Activated CD8-positive, alpha-beta memory T cell treated with anti-CD3 and anti-CD28 coated beads for 36 hours (primary cell): Measurements from ENCODE around the gene NVL. TPM values are rescaled to one million over a fixed set of nuclear protein-coding genes. Genes with fewer than 3 reads are reported as not detected.

ENCODE experiments used
- CTCF ChIA-PET: fragments of 350-600 bp; sonication (Branson Sonifier 250); formaldehyde crosslinking; loops from one replicate; lab custom pipeline; 2021; ENCODE audit warnings: antibody characterized with exemption; lab: Charles Lee
- POLR2A ChIA-PET: fragments of 350-600 bp; sonication (Branson Sonifier 250); formaldehyde crosslinking; loops from one replicate; lab custom pipeline; 2021; ENCODE audit warnings: antibody characterized with exemption; lab: Charles Lee
- total RNA-seq, 2 experiments: library from RNA; stranded (reverse); gene quantifications; one replicate each; pipeline ENCODE4 v1.2.3, GENCODE V29; 2021

NVL gene
- total RNA-seq, 2 experiments from 2014 or later: 47.4 to 48.3 TPM

GRCh38 chr1:224183591-224184312 is 146.2 kb downstream of the NVL start:
- ChIA-PET POLR2A (interaction anchor here (1.4 to 2.2 kb wide), 2 partner anchors 9 to 39 kb away, joined by 3 to 23 read pairs; no protein-coding TSS in a partner anchor), CTCF (interaction anchor here (1.5 kb wide), 1 partner anchor 68 kb away, joined by 4 read pairs; no protein-coding TSS in a partner anchor)

- CTCF ChIA-PET: interaction anchor here (1.5 to 2.0 kb wide), 2 partner anchors 10 to 67 kb away, joined by 4 to 5 read pairs; no protein-coding TSS in a partner anchor
- POLR2A ChIA-PET: interaction anchor here (0.6 to 2.2 kb wide), 5 partner anchors 9 to 180 kb away, joined by 3 to 23 read pairs (median 4); no protein-coding TSS in a partner anchor
These were observed 146.9 kb downstream of the NVL start, which contains the start of gene DEGS1 for GRCh38 chr1:224182866-224183590. DEGS1 (plus strand) TSS chr1:224183240; CDS start chr1:224183337, 97 bp downstream.

GRCh38 chr1:224182057-224182865 is 147.7 kb downstream of the NVL start:
- POLR2A ChIA-PET: interaction anchor here (0.6 to 2.2 kb wide), 5 partner anchors 10 to 180 kb away, joined by 3 to 23 read pairs (median 4); no protein-coding TSS in a partner anchor
- CTCF ChIA-PET: interaction anchor here (1.5 to 2.0 kb wide), 3 partner anchors 10 to 66 kb away, joined by 4 to 5 read pairs (median 5); no protein-coding TSS in a partner anchor

GRCh38 chr1:224181453-224181810 is 148.5 kb downstream of the NVL start:
- CTCF ChIA-PET: interaction anchor here (1.8 to 2.0 kb wide), 2 partner anchors 11 to 12 kb away, joined by 5 read pairs; no protein-coding TSS in a partner anchor
- POLR2A ChIA-PET: interaction anchor here (0.6 to 2.2 kb wide), 3 partner anchors 11 to 118 kb away, joined by 3 to 23 read pairs (median 7); no protein-coding TSS in a partner anchor

- CTCF ChIA-PET: interaction anchor here (1.8 to 2.0 kb wide), 2 partner anchors 12 kb away, joined by 5 read pairs; no protein-coding TSS in a partner anchor
- POLR2A ChIA-PET: interaction anchor here (0.6 kb wide), 1 partner anchor 119 kb away, joined by 3 read pairs; no protein-coding TSS in a partner anchor
These were observed 149.1 kb downstream of the NVL start for GRCh38 chr1:224180783-224181452.

- ChIA-PET POLR2A (no interaction called here), CTCF (no interaction called here)
These were observed 151.1 kb downstream of the NVL start for GRCh38 chr1:224178894-224179293.

GRCh38 chr1:224177356-224177999 is 152.5 kb downstream of the NVL start:
- ChIA-PET POLR2A (no interaction called here), CTCF (no interaction called here)

Other genes with a start within 250 kb of the NVL start
- gene FBXO28, start 216.1 kb downstream of the NVL start, total RNA-seq: 10 to 100 TPM; 28.6 to 29.1 TPM
- 10 to 100 TPM; 47.1 to 47.6 TPM for gene DEGS1, start 146.9 kb downstream of the NVL start, total RNA-seq
- 10 to 100 TPM; 58.8 to 64.5 TPM for gene CNIH4, start 26.7 kb upstream of the NVL start, total RNA-seq
- 10 to 100 TPM; 71.5 to 72.9 TPM for gene WDR26, start 104.6 kb upstream of the NVL start, total RNA-seq